Measurements from ENCODE around the gene IQCN.

The IQCN gene

GRCh38 chr19:18304458-18305310, 30.4 kb upstream of the IQCN start:
- DNase-seq = peak; percentile 64 to 88

GRCh38 chr19:18304208-18304457, 29.9 kb upstream of the IQCN start:
- DNase-seq = peak in 1 of 2 donors; percentile 34

GRCh38 chr19:18301718-18302111, 27.5 kb upstream of the IQCN start:
- no peak for DNase-seq

GRCh38 chr19:18300930-18301717, 26.9 kb upstream of the IQCN start:
- DNase-seq = peak in 1 of 2 donors; percentile 40

GRCh38 chr19:18299654-18300053, 25.4 kb upstream of the IQCN start:
- DNase-seq = no peak

GRCh38 chr19:18298601-18299000, 24.3 kb upstream of the IQCN start:
- no peak for DNase-seq

GRCh38 chr19:18297308-18297707, 23.1 kb upstream of the IQCN start:
- DNase-seq = no peak

- DNase-seq = no peak
Measured at GRCh38 chr19:18295034-18295451, 20.8 kb upstream of the IQCN start.

- no peak for DNase-seq
Measured at GRCh38 chr19:18294467-18294864, 20.2 kb upstream of the IQCN start.

- DNase-seq = no peak
Measured at GRCh38 chr19:18293642-18294466, 19.6 kb upstream of the IQCN start.

- DNase-seq = peak; percentile 19 to 54
Measured at GRCh38 chr19:18292810-18293641, 18.8 kb upstream of the IQCN start.

- DNase-seq = no peak
Measured at GRCh38 chr19:18292462-18292809, 18.2 kb upstream of the IQCN start.

GRCh38 chr19:18291590-18292461, 17.6 kb upstream of the IQCN start:
- DNase-seq = peak; percentile 77 to 83

- DNase-seq = peak in 1 of 2 donors; percentile 48
Measured at GRCh38 chr19:18291019-18291524, 16.8 kb upstream of the IQCN start.

GRCh38 chr19:18290302-18291018, 16.2 kb upstream of the IQCN start:
- DNase-seq = peak; percentile 16 to 21

- DNase-seq = no peak
Measured at GRCh38 chr19:18289471-18290301, 15.4 kb upstream of the IQCN start.

GRCh38 chr19:18287836-18288772, 13.9 kb upstream of the IQCN start:
- no peak for DNase-seq

GRCh38 chr19:18286973-18287635, 12.9 kb upstream of the IQCN start:
- no peak for DNase-seq

All from bone marrow (tissue), 2 donors.